Activated T-helper 1 cell treated with anti-CD3 and anti-CD28 coated beads, Interleukin-12 subunit alpha, Interleukin-12 subunit beta, Interleukin-2, Interleukin-4 antibody, amounts not matched to agents 30 ng/mL and 10 ng/mL and 1 ng/mL, durations not matched to agents 14 hours and 24 hours and 36 hours (primary cell): ENCODE data around the gene CSK. TPM values are rescaled to one million over a fixed set of nuclear protein-coding genes. Genes with fewer than 3 reads are reported as not detected.
"Not testable (repeated sequence)": the region's sequence is repeated elsewhere in the genome, so short reads cannot be mapped to it uniquely, and the experiment has no call there.

Source experiments
- DNase-seq: peaks from one replicate; pipeline ENCODE4 v3.0.0; 2021; ENCODE audit warnings: low spot score
- H3K27ac Mint-ChIP-seq: one replicate; pipeline ENCODE4 v1.8.0; 2021; ENCODE audit warnings: mild to moderate bottlenecking, mixed read lengths
- H3K27me3 Mint-ChIP-seq: one replicate; pipeline ENCODE4 v1.8.0; 2022; ENCODE audit warnings: mild to moderate bottlenecking, moderate library complexity, mixed read lengths; ENCODE audit not compliant: insufficient read depth
- H3K36me3 Mint-ChIP-seq: one replicate; pipeline ENCODE4 v1.8.0; 2021; ENCODE audit warnings: low read depth, mixed read lengths
- H3K4me1 Mint-ChIP-seq: one replicate; pipeline ENCODE4 v1.8.0; 2021; ENCODE audit warnings: low read depth, mixed read lengths
- H3K4me3 Mint-ChIP-seq: one replicate; pipeline ENCODE4 v1.8.0; 2021; ENCODE audit warnings: mild to moderate bottlenecking, moderate library complexity, mixed read lengths
- H3K9me3 Mint-ChIP-seq: one replicate; pipeline ENCODE4 v1.8.0; 2021; ENCODE audit warnings: mixed read lengths
- intact Hi-C: fragments of 100-400 bp; cut with micrococcal nuclease; formaldehyde crosslinking; loops from one replicate; pipeline ENCODE4 v1.15.1; 2024
- total RNA-seq: library from RNA; stranded (reverse); gene quantifications from 2 replicates; pipeline ENCODE4 v1.2.3, GENCODE V29; 2022

CSK gene
- total RNA-seq, 1 donor from 2014 or later = 362 TPM

GRCh38 chr15:74785194-74786032 is 3.5 kb downstream of the CSK start:
- Mint-ChIP-seq H3K4me3 (peak overlapping the region; percentile 86), H3K27me3 (no peaks in the 10 kb centered on the region), H3K9me3 (no peaks in the 10 kb centered on the region), H3K4me1 (peaks cover 57% of the 10 kb centered on the region), H3K36me3 (peaks cover 40% of the 10 kb centered on the region), H3K27ac (peak overlapping the region; percentile 98)
- no peak for DNase-seq
- intact Hi-C loops = loop anchor here (1.0 to 10.0 kb wide), 4 partner anchors 85 to 839 kb away; partner anchors contain the start of genes ARID3B, PPCDC and SNUPN

- H3K9me3 Mint-ChIP-seq, DNase-seq, H3K27me3 Mint-ChIP-seq: not testable (repeated sequence)
- intact Hi-C loops = loop anchor here (2.0 to 10.0 kb wide), 3 partner anchors 236 to 839 kb away; partner anchors contain the start of genes ARID3B, PPCDC and SNUPN
- Mint-ChIP-seq H3K36me3 (peaks cover 44% of the 10 kb centered on the region), H3K4me3 (peak overlapping the region; percentile 86), H3K27ac (peak overlapping the region; percentile 98), H3K4me1 (peaks cover 57% of the 10 kb centered on the region)
These were observed 4.2 kb downstream of the CSK start for GRCh38 chr15:74786081-74786480.

DNA sequence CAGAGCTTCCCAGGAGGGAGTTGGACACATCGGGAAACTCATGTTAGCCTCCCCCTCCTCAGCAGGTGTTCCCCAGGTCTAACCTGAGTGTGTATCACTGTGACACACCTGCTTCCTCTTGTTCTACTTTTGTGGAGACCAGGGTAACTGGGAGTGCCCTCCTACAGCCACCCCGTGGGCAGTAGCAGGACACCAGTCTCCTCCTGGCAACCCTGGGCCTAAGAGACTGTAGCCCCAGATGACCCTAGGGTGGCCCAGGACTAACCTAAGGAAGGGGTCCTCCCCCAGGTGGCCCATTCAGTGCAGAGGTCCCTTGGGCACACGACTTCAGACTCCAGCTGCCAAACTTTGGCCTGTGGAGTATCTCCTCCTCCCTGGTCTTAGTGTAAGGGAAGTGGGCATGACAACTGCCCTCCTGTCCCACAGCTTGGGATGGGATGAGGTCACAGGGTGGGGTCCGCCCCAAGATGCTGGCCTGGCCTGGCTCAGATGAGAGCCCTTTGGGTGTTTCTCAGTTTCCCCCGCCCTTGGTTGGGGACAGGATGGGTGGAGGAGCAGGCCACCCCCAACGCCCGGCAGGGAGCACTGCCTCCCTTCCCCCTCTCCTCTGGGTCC is 4.8 kb downstream of the CSK start:
- Mint-ChIP-seq H3K27me3 (no peaks in the 10 kb centered on the region), H3K4me3 (peak overlapping the region; percentile 86), H3K9me3 (no peaks in the 10 kb centered on the region), H3K4me1 (peaks cover 57% of the 10 kb centered on the region), H3K27ac (peak overlapping the region; percentile 98), H3K36me3 (peaks cover 49% of the 10 kb centered on the region)
- intact Hi-C loops = loop anchor here (1.0 to 10.0 kb wide), 4 partner anchors 9 to 838 kb away; partner anchors contain the start of genes ARID3B, PPCDC and SNUPN
- DNase-seq = no peak

DNA sequence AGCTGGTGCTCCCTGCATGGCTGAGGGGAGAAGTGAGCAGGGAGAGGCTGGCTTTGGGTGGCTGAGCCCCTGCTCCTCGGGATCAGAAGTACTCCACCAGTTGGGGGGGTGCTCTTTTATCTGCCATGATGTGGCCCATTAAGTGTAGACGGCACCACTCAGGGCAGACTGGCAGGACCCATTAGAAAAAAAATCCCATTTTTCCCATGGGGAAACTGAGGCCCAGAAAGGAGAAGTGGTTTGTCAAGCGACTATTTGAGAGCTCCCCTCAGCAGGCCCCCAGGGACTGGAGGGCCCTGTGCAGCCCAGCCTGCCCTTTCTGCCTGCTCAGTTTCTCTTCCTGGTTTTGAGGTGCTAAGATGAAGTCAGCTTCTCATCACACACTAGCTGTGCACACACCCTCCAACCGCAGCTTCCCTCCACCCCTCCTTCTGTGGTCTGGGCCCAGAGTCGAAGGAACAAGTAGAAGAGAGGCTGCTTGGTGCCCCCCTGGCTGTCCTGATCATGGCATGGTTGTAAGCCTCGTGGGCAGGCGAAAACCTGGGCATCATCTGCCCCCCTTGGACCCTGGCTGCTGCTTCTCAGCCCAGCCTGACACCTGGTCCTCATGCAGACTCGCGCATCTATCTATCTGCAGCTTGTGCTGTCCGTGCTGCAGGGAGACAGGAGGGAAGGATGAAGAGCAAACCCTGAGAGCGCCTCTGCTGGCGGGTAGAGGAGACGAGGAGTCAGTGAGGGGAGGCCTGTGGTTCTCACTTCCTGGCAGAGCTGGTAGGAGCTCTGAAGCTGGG is 5.6 kb downstream of the CSK start:
- peak overlapping the region; percentile 98 for H3K27ac Mint-ChIP-seq
- H3K4me3 Mint-ChIP-seq = peak overlapping the region; percentile 86
- H3K9me3 Mint-ChIP-seq = no peaks in the 10 kb centered on the region
- peaks cover 56% of the 10 kb centered on the region for H3K36me3 Mint-ChIP-seq
- intact Hi-C loops = loop anchor here (1.0 to 10.0 kb wide), 7 partner anchors 7 to 837 kb away; partner anchors contain the start of genes ARID3B, PPCDC, RPP25 and SNUPN
- DNase-seq = peak; percentile 89
- peaks cover 65% of the 10 kb centered on the region for H3K4me1 Mint-ChIP-seq
- no peaks in the 10 kb centered on the region for H3K27me3 Mint-ChIP-seq

GRCh38 chr15:74788042-74788682 is 6.3 kb downstream of the CSK start:
- intact Hi-C loops = loop anchor here (1.0 to 10.0 kb wide), 5 partner anchors 8 to 837 kb away; partner anchors contain the start of genes PPCDC, RPP25 and SNUPN
- Mint-ChIP-seq H3K36me3 (peaks cover 53% of the 10 kb centered on the region), H3K9me3 (no peaks in the 10 kb centered on the region), H3K27ac (peak overlapping the region; percentile 98), H3K4me3 (peak overlapping the region; percentile 86), H3K4me1 (peaks cover 72% of the 10 kb centered on the region), H3K27me3 (no peaks in the 10 kb centered on the region)
- DNase-seq = no peak

DNA sequence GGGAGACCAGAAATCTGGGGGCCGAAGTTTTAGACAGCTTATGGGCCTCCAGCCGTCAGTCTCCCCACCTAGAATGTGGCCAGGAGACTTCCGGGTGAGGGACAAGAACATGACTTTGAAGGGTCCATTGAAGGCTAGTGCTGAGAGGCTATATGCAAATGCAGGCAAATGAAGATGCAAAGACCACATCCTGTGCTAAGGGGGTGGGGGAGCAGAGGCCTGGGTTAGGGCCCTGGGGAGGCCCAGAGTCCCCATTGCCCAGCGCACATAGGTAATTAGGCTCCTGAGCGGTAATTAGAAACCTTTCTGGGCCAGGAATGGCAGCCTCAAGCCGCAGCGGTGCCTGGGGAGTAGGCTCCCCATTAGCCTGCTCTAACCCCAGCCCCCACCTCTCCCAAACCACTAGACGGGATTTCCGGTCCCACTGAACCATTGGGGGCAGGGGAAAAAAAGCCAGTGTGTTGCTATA is 6.8 kb downstream of the CSK start:
- Mint-ChIP-seq H3K4me1 (peaks cover 78% of the 10 kb centered on the region), H3K9me3 (no peaks in the 10 kb centered on the region), H3K27ac (peak overlapping the region; percentile 98), H3K27me3 (no peaks in the 10 kb centered on the region), H3K36me3 (peaks cover 48% of the 10 kb centered on the region), H3K4me3 (peak overlapping the region; percentile 86)
- DNase-seq = no peak
- intact Hi-C loops = loop anchor here (1.0 to 10.0 kb wide), 5 partner anchors 8 to 836 kb away; partner anchors contain the start of genes PPCDC, RPP25 and SNUPN

DNA sequence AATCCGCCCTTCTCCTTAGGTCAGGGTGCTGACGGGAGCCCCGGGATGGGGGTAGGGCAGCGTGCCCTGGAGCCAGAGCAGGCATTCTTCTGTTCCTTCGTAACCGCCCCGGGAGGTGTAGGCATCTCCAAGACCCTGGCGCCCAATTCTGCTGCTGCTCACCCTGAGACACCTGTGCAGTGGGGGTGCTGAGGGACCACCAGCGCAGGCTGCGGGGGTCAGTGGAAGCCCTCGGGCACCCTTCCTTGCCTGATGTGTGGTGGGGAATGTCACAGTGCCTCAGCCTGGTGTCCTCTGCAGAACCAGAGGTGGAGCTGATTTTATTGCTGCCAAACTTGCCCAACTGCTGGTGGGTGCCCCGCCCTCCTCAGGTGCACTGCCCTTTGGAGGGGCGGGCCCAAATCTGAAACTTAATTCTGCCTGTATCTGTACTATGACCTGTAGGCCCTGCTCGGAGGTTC is 7.3 kb downstream of the CSK start:
- intact Hi-C loops = loop anchor here (5.0 to 10.0 kb wide), 2 partner anchors 233 to 836 kb away; partner anchors contain the start of genes PPCDC and SNUPN
- no peak for DNase-seq
- Mint-ChIP-seq H3K36me3 (peaks cover 47% of the 10 kb centered on the region), H3K27ac (peak overlapping the region; percentile 98), H3K4me1 (peaks cover 78% of the 10 kb centered on the region), H3K27me3 (no peaks in the 10 kb centered on the region), H3K9me3 (no peaks in the 10 kb centered on the region), H3K4me3 (peak overlapping the region; percentile 86)

DNA sequence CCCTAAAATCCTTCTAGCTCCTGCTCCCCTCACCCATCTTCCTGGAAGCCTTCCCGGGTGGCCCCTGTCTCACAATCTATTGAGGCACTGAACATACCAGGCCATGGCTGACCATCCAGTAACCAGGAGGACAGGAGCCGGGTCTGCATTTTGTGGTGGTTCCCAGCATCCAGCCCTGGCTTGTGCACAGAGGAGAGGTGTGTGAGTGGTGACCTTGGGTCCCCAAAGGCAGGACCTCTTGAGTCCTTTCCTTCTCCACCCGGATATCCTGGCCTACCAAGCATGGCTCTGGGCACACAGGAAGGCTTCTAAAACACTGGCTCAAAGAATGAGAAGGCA is 7.8 kb downstream of the CSK start:
- Mint-ChIP-seq H3K4me3 (peak overlapping the region; percentile 86), H3K4me1 (peaks cover 82% of the 10 kb centered on the region), H3K9me3 (no peaks in the 10 kb centered on the region), H3K36me3 (peaks cover 44% of the 10 kb centered on the region), H3K27ac (peak overlapping the region; percentile 98), H3K27me3 (no peaks in the 10 kb centered on the region)
- intact Hi-C loops = loop anchor here (5.0 to 10.0 kb wide), 2 partner anchors 233 to 835 kb away; partner anchors contain the start of genes PPCDC and SNUPN
- no peak for DNase-seq

DNA sequence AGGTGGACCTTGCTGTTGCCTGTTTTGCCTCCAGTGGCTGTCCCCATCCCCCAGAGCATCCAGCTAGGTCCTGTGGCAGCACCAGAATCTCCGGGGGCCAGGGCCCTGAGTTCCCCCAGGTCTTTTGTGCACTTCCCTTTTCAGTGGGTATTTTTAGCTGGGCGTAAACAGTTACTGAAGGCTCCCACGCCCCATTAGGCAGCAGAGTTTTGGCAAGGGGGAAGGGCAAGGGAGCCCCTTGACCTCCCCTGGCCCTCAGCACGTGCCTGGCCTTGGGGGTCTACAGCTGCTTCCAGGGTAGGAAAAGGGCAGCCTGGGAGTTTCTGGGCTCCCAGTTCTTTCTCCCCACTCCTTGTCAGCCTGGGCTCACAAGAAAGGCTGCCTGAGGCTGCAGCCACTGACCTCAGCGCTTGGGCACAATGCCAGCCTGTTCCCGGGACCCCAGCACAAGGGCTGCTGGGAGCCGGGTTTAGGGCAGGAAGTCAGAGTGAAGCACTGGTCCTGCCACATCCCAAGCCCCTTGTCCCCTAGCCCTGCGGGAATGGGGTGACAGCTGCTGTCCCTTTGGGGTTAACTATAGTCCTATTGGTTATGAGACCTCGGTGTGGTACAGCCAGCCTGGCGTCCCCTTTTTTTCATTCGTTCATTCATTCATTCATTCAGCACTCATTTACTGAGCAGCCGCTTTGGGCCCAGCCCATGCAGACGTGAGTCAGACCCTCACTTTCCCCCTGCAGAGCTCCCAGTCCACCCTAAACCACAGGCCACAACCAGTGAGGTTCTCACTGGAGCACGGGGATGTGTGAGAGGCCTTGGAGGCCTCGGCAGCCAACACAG is 8.4 kb downstream of the CSK start:
- peaks cover 44% of the 10 kb centered on the region for H3K36me3 Mint-ChIP-seq
- no peaks in the 10 kb centered on the region for H3K27me3 Mint-ChIP-seq
- peaks cover 82% of the 10 kb centered on the region for H3K4me1 Mint-ChIP-seq
- H3K27ac Mint-ChIP-seq = peak overlapping the region; percentile 98
- peak overlapping the region; percentile 86 for H3K4me3 Mint-ChIP-seq
- no peak for DNase-seq
- intact Hi-C loops = no loop called here
- H3K9me3 Mint-ChIP-seq = no peaks in the 10 kb centered on the region

DNA sequence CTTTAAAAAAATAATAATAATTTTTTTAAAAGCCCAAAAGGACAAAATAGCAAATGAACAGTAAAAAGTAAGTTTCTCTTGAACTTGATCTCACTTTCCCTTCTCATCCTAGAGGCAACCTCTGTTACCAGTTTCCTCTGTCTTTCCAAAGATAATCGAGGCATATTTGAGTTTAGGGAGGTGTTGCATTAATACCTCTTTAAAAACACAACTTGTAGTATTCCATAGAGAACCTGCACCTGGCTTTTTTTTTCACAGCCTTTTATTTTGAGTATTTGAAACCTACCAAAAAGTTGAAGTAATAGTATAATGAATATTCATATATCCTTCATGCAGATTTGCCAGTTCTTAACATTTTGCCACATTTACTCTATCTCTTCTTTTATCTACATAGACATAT is 9.1 kb downstream of the CSK start:
- Mint-ChIP-seq H3K4me1 (peaks cover 80% of the 10 kb centered on the region), H3K27me3 (no peaks in the 10 kb centered on the region), H3K4me3 (peak overlapping the region; percentile 75), H3K27ac (peak overlapping the region; percentile 91), H3K36me3 (peaks cover 43% of the 10 kb centered on the region), H3K9me3 (no peaks in the 10 kb centered on the region)
- no peak for DNase-seq
- intact Hi-C loops = no loop called here

DNA sequence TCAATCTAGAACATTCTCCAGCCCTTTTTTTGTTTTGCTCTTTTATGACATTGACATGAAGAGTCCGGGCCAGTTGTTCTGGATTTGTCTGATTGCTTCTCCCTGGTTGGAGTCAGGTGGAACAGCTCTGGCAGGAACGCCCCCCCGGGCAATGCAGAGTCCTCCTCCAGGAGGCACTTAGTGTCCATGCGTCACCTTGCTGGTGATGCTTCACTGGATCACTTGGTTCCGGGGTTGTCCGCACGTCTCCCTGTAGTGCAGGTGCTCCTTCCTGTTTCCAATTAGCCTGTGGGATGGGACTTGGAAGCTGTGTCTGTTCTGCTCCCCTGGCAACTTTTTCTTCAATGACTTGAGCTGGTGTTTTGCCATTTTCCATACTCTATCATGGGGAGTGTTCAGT is 9.8 kb downstream of the CSK start:
- intact Hi-C loops = loop anchor here (2.0 kb wide), 1 partner anchor 413 kb away; no protein-coding TSS in a partner anchor
- no peaks in the 10 kb centered on the region for H3K27me3 Mint-ChIP-seq
- no peak for DNase-seq
- peak overlapping the region; percentile 75 for H3K4me3 Mint-ChIP-seq
- H3K9me3 Mint-ChIP-seq = no peaks in the 10 kb centered on the region
- peaks cover 44% of the 10 kb centered on the region for H3K36me3 Mint-ChIP-seq
- H3K27ac Mint-ChIP-seq = peak overlapping the region; percentile 91
- peaks cover 84% of the 10 kb centered on the region for H3K4me1 Mint-ChIP-seq
